HEK293 (cell line): Measurements from ENCODE around the gene GSAP.

Experiments used
- SCRT1 ChIP-seq: fragments of 450-650 bp; formaldehyde crosslinking; IDR thresholded peaks from 2 replicates; pipeline ENCODE4 v1.5.1; 2016; ENCODE audit warnings: missing biosample characterization, missing genetic modification characterization, borderline replicate concordance
- ZBTB1 ChIP-seq: fragments of 450-650 bp; formaldehyde crosslinking; IDR thresholded peaks from 2 replicates; pipeline ENCODE4 v1.5.1; 2016; ENCODE audit warnings: missing biosample characterization, missing genetic modification characterization
- ZNF16 ChIP-seq: fragments of 450-650 bp; formaldehyde crosslinking; IDR thresholded peaks from 2 replicates; pipeline ENCODE4 v1.5.1; 2016; ENCODE audit warnings: low read depth, missing biosample characterization, missing genetic modification characterization
- ZNF23 ChIP-seq: fragments of 450-650 bp; formaldehyde crosslinking; IDR thresholded peaks from 2 replicates; pipeline ENCODE4 v1.5.1; 2016; ENCODE audit warnings: missing biosample characterization, missing genetic modification characterization, borderline replicate concordance
- ZNF302 ChIP-seq: fragments of 450-650 bp; formaldehyde crosslinking; IDR thresholded peaks from 2 replicates; pipeline ENCODE4 v1.5.1; 2016; ENCODE audit warnings: missing biosample characterization, missing genetic modification characterization, low read depth
- ZNF391 ChIP-seq: fragments of 450-650 bp; formaldehyde crosslinking; IDR thresholded peaks from 2 replicates; pipeline ENCODE4 v1.5.1; 2016; ENCODE audit warnings: low read depth, missing biosample characterization, missing genetic modification characterization, borderline replicate concordance
- ZNF416 ChIP-seq: fragments of 450-650 bp; formaldehyde crosslinking; IDR thresholded peaks from 2 replicates; pipeline ENCODE4 v1.5.1; 2016; ENCODE audit warnings: missing biosample characterization, missing genetic modification characterization
- ZNF621 ChIP-seq: fragments of 450-650 bp; formaldehyde crosslinking; IDR thresholded peaks from 2 replicates; pipeline ENCODE4 v1.5.1; 2017; ENCODE audit warnings: missing biosample characterization, missing genetic modification characterization
- TF ChIP-seq, protein P1 (sequence below): IDR thresholded peaks from 2 replicates; pipeline ENCODE4 v1.6.1; 2011; ENCODE audit warnings: mild to moderate bottlenecking, low read depth, low read length, borderline replicate concordance
- TF ChIP-seq, protein P2 (sequence below): fragments of 450-650 bp; formaldehyde crosslinking; IDR thresholded peaks from 2 replicates; pipeline ENCODE4 v1.5.1; 2016; ENCODE audit warnings: missing biosample characterization, missing genetic modification characterization
- TF ChIP-seq, protein P3 (sequence below): fragments of 450-650 bp; formaldehyde crosslinking; IDR thresholded peaks from 2 replicates; pipeline ENCODE4 v1.5.1; 2016; ENCODE audit warnings: missing biosample characterization, missing genetic modification characterization

DNA sequence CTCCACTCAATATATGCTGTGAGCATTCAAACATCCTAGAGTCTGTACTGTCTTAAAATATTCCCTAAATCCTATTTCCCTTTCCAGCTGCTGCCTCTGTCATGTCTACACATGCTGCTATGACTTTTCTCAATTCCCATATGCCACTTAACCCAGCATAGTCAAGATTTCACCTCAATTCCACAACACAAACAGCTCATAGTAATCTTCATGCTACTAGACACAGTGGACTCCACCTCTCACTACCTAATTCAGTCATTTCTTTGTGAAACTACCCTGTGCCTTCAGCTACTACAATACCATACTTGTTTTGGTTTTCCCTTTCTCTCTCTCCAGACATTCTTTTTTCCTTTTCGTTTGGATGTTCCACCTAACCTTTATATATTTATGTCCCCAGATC, 45.5 kb downstream of the GSAP start:
- TF ChIP-seq ZNF621 (no peak), ZNF16 (tag by site-specific recombination) (no peak), ZNF391 (tag by site-specific recombination) (no peak), ZNF23 (tag by site-specific recombination) (no peak), ZBTB1 (no peak), ZNF302 (tag by site-specific recombination) (no peak), ZNF416 (tag by site-specific recombination) (no peak), SCRT1 (no peak)
- TF ChIP-seq, protein P1, sequence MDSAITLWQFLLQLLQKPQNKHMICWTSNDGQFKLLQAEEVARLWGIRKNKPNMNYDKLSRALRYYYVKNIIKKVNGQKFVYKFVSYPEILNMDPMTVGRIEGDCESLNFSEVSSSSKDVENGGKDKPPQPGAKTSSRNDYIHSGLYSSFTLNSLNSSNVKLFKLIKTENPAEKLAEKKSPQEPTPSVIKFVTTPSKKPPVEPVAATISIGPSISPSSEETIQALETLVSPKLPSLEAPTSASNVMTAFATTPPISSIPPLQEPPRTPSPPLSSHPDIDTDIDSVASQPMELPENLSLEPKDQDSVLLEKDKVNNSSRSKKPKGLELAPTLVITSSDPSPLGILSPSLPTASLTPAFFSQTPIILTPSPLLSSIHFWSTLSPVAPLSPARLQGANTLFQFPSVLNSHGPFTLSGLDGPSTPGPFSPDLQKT = no peak
- TF ChIP-seq, protein P2, sequence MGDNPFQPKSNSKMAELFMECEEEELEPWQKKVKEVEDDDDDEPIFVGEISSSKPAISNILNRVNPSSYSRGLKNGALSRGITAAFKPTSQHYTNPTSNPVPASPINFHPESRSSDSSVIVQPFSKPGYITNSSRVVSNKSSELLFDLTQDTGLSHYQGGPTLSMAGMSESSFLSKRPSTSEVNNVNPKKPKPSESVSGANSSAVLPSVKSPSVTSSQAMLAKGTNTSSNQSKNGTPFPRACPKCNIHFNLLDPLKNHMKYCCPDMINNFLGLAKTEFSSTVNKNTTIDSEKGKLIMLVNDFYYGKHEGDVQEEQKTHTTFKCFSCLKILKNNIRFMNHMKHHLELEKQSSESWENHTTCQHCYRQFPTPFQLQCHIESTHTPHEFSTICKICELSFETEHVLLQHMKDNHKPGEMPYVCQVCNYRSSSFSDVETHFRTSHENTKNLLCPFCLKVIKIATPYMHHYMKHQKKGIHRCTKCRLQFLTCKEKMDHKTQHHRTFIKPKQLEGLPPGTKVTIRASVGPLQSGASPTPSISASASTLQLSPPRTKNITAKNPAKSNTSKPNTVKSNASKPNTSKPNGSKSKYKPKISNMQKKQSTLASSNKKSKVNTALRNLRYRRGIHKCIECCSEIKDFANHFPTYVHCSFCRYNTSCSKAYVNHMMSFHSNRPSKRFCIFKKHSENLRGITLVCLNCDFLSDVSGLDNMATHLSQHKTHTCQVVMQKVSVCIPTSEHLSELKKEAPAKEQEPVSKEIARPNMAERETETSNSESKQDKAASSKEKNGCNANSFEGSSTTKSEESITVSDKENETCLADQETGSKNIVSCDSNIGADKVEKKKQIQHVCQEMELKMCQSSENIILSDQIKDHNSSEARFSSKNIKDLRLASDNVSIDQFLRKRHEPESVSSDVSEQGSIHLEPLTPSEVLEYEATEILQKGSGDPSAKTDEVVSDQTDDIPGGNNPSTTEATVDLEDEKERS (tag by site-specific recombination) = no peak
- TF ChIP-seq, protein P3, sequence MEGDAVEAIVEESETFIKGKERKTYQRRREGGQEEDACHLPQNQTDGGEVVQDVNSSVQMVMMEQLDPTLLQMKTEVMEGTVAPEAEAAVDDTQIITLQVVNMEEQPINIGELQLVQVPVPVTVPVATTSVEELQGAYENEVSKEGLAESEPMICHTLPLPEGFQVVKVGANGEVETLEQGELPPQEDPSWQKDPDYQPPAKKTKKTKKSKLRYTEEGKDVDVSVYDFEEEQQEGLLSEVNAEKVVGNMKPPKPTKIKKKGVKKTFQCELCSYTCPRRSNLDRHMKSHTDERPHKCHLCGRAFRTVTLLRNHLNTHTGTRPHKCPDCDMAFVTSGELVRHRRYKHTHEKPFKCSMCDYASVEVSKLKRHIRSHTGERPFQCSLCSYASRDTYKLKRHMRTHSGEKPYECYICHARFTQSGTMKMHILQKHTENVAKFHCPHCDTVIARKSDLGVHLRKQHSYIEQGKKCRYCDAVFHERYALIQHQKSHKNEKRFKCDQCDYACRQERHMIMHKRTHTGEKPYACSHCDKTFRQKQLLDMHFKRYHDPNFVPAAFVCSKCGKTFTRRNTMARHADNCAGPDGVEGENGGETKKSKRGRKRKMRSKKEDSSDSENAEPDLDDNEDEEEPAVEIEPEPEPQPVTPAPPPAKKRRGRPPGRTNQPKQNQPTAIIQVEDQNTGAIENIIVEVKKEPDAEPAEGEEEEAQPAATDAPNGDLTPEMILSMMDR (tag by site-specific recombination) = no peak
